Small intestine (tissue), 7 donors: ENCODE data around the gene CARS1. TPM values are rescaled to one million over a fixed set of nuclear protein-coding genes. Genes with fewer than 3 reads are reported as not detected.

ENCODE experiments used
- DNase-seq, 2 donors: peaks; one replicate each; pipeline versions ENCODE4 v3.0.0 to v3.0.0-alpha.2; 2013
- FAIRE-seq: peaks from 2 replicates; lab custom pipeline; 2012; peaks lifted over from hg19 to GRCh38; lab: Jason Lieb, UNC
- H3K27ac ChIP-seq, 3 donors: one replicate each; pipeline ENCODE4 v1.5.1; 2013; ENCODE audit warnings: low read length in 2 of 3, mild to moderate bottlenecking in 2 of 3, control low read depth in 1 of 3, inconsistent platforms in 1 of 3, low read depth in 1 of 3, moderate library complexity in 1 of 3
- H3K27me3 ChIP-seq, 3 donors: one replicate each; pipeline ENCODE4 v1.6.1; 2013; ENCODE audit warnings: low read length in 3 of 3, inconsistent platforms in 1 of 3; ENCODE audit not compliant: control insufficient read depth in 3 of 3, insufficient read depth in 3 of 3
- H3K36me3 ChIP-seq, 3 donors: one replicate each; pipeline ENCODE4 v1.6.1; 2013; ENCODE audit warnings: low read length in 3 of 3, inconsistent platforms in 1 of 3, low read depth in 1 of 3, mild to moderate bottlenecking in 1 of 3, moderate library complexity in 1 of 3; ENCODE audit not compliant: control insufficient read depth in 3 of 3, insufficient read depth in 2 of 3
- H3K4me1 ChIP-seq, 3 donors: one replicate each; pipeline ENCODE4 v1.6.1; 2013; ENCODE audit warnings: low read length in 2 of 3, inconsistent platforms in 1 of 3, low read depth in 1 of 3, mild to moderate bottlenecking in 1 of 3, moderate library complexity in 1 of 3; ENCODE audit not compliant: control insufficient read depth in 3 of 3, insufficient read depth in 2 of 3
- H3K4me3 ChIP-seq, 3 donors: one replicate each; pipeline ENCODE4 v1.5.1; 2013; ENCODE audit warnings: low read length in 3 of 3, control low read depth in 1 of 3, inconsistent platforms in 1 of 3, low read depth in 1 of 3, mild to moderate bottlenecking in 1 of 3, moderate library complexity in 1 of 3
- H3K9me3 ChIP-seq, 2 donors: one replicate each; pipeline ENCODE4 v1.6.1; 2013; ENCODE audit warnings: low read depth in 1 of 2, low read length in 1 of 2; ENCODE audit not compliant: control insufficient read depth in 2 of 2, insufficient read depth in 1 of 2
- WGBS, 3 donors: extraction: QIAGEN DNeasy Blood & Tissue Kit; methylation state at CpG; one replicate each; pipeline ENCODE4 v1.1.7; 2013; 5-methylcytosine and 5-hydroxymethylcytosine counted together
- polyA plus RNA-seq, 4 donors: library from polyadenylated mRNA; stranded (reverse) in 3 of 4; unstranded in 1 of 4; fragments of 200-250 nt in 3 of 4; fragments of 120-200 nt in 1 of 4; gene quantifications; one replicate each; pipeline versions ENCODE4 v1.2.1 to v1.2.3, GENCODE V29; 2013
- donor health status: healthy with polysubstance abuse.
- donor health status: control.
- donor health status: control.
- donor health status: Bipolar disorder and iron deficiency.
- donor health status: healthy.

The CARS1 gene
- polyA plus RNA-seq, 4 donors = 36.0 to 69.8 (median 42.9) TPM

DNA sequence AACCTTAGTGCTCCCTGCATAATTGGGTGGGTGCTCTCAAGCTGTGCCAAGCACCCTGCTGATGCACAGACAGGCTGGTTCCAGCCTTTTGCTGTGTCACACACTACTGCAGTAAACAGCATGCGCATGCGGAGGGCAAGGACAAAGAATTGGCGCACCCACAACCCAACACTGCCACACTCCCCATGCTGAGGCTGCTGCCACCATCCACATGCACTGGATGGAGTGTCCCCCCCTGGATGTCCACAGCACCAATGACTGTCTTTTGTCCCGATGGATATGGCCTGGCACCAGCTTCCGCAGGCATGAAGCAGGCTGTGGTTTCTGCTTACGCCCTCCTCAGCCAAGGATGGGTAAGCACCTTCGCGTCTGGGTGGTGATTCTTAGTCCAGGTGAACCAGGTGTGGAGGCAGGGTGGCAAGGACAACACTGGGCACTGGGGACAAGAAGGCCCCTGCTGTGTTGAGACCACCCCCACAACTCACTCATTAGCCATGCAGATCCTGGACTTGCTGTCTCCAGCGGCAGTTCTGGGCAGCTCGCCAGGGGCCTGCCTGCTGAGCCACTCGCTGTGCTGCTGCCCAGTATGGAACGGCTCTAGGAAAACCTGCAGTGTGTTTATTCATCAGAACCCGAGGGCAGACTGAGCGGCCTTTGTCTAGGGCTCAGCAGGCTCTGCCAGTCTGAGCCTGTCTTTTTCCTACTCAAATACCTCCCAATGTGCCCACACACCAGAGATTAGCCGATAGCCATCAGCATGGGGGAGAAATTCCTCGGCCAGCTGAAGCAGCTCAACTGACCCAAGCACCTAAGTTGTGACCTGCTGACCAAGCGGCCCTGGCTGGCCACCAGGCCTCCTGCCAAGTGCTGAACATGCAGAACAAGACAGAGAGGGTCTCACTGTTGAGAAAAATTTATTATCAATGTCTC, 56.9 kb downstream of the CARS1 start:
- H3K4me1 ChIP-seq = no peaks in the 10 kb centered on the region
- H3K27ac ChIP-seq = peak overlapping the region in 1 of 3 donors; percentile 18
- H3K27me3 ChIP-seq = no peaks in the 10 kb centered on the region
- DNase-seq (no peak), FAIRE-seq (no peak)
- H3K4me3 ChIP-seq = no peak overlapping the region
- H3K9me3 ChIP-seq = no peaks in the 10 kb centered on the region
- peaks cover 10 to 53% (median 20%) of the 10 kb centered on the region in 3 donors for H3K36me3 ChIP-seq
- 82 to 86% (median 83%) methylated on average over 17 of the region's 17 CpGs for WGBS, 3 donors

DNA sequence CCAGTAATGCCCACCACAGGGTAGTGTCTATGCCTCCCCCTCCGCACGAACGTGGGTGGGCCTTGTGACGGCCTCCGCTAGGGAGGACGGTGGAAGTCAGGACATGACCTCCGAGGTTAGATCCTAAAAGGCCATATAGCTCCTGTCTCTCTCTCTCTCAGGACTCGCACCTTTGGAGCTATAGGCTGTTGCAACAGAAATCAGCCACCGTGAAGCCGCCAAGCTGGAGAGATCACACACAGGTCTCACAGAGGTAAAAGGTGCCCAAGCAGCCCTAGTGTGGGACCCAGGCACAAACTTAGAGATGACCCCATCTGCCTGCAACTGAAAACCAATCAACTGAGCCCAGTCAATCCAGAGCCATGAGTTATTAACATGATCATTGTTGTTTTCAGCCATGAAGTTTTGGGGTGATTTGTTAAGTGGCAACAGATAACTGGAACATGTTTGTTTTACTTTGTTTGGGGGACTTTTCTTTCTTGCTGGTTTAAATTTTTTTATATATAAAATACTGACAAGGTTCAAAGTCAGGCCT, 57.7 kb downstream of the CARS1 start:
- H3K27me3 ChIP-seq = no peaks in the 10 kb centered on the region
- no peak overlapping the region for H3K27ac ChIP-seq
- no peak for DNase-seq
- 92 to 96% (median 94%) methylated on average over 10 of the region's 10 CpGs for WGBS, 3 donors
- no peaks in the 10 kb centered on the region for H3K9me3 ChIP-seq
- no peak overlapping the region for H3K4me3 ChIP-seq
- no peak for FAIRE-seq
- H3K36me3 ChIP-seq = peaks cover 8 to 50% (median 20%) of the 10 kb centered on the region in 3 donors
- no peaks in the 10 kb centered on the region for H3K4me1 ChIP-seq

DNA sequence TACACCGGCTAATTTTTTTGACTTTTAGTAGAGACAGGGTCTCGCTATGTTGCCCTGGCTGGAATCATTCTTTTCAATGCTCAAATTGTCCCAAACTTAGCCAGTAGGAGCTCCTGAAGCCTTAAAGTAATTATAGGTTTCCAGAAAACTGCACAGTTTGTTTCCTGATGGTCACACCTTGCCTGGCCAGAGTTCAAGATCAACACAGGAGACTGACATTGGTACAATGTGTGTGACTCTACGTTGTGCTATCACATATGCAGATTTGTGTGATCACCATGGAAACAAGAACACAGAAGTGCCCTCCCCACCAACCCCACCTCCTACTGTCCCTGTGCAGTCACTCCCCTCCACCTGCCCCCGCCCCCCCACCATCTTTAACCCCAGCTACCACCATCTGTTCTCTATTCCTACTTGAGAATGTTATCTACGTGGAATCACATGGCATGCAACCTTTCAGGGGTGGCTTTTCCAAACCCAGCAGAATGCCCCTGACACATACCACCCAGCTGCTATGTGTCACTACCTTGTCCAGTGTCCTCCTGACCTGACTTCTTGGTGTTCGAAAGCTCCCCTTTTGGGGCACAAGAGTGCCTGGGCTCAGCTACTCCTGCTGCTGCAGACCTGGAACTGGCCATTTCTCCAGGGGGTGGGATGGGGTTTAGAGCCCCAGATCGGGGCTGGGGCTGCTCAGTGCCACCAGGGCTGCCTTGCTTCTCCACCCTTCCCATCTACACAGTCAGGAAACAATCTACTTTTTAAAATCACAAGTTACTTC, 59.0 kb downstream of the CARS1 start:
- 63 to 80% (median 70%) methylated on average over 6 to 7 of the region's 7 CpGs for WGBS, 3 donors
- no peaks in the 10 kb centered on the region for H3K4me1 ChIP-seq
- no peaks in the 10 kb centered on the region for H3K27me3 ChIP-seq
- peak in 1 of 2 donors; percentile 47 for DNase-seq
- no peak overlapping the region for H3K27ac ChIP-seq
- no peak for FAIRE-seq
- no peak overlapping the region for H3K4me3 ChIP-seq
- peaks cover 8 to 37% (median 17%) of the 10 kb centered on the region in 3 donors for H3K36me3 ChIP-seq
- H3K9me3 ChIP-seq = no peaks in the 10 kb centered on the region

DNA sequence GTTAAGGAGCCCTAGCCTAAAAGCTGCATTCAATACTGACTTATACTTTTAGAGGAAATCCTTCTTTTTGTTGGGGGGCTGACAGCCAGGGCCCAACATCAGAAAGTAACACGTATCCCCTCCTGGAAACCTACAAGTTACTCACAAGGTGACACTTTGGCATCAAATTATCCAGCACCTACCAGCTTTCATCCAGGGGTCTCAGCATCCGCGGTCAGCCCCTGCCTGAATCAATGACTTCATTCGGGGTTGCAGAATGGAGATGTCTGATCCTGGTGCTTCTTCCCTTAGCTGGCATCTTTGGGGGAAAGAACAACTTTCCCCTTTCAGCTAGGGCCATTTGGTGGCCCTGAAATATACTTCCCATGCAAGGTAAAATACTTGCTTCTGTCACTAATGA, 59.8 kb downstream of the CARS1 start:
- DNase-seq (no peak), FAIRE-seq (no peak)
- 91 to 96% (median 93%) methylated on average over 4 of the region's 4 CpGs for WGBS, 3 donors
- Histone ChIP-seq H3K27me3 (no peaks in the 10 kb centered on the region), H3K9me3 (no peaks in the 10 kb centered on the region), H3K4me3 (no peak overlapping the region), H3K4me1 (peaks cover 0 to 5% (median 0%) of the 10 kb centered on the region in 3 donors), H3K36me3 (peaks cover 4 to 29% (median 17%) of the 10 kb centered on the region in 3 donors), H3K27ac (no peak overlapping the region)

DNA sequence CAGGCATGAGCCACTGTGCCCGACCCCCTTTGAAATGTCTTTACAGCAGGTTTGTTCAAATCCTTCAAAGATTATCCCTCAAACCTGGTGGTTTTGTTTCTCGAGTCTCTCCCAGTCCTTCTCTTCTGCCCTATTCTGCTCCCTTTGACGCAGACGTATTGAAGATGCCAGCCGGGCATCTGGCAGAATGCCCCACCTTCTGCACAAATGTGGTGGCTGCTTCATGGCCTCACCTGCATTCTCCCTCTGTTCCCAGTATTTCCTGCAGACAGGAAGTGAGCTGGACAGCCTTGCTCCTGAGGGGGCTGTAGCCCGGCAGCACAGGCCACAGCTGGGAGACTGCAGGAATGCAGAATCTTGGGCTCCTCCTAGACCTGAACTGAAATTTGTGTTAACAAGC, 60.2 kb downstream of the CARS1 start:
- no peak for FAIRE-seq
- no peaks in the 10 kb centered on the region for H3K9me3 ChIP-seq
- H3K4me3 ChIP-seq = no peak overlapping the region
- no peaks in the 10 kb centered on the region for H3K27me3 ChIP-seq
- 81 to 85% (median 84%) methylated on average over 6 of the region's 6 CpGs for WGBS, 3 donors
- peaks cover 0 to 5% (median 0%) of the 10 kb centered on the region in 3 donors for H3K4me1 ChIP-seq
- H3K27ac ChIP-seq = no peak overlapping the region
- no peak for DNase-seq
- peaks cover 4 to 25% (median 12%) of the 10 kb centered on the region in 3 donors for H3K36me3 ChIP-seq

DNA sequence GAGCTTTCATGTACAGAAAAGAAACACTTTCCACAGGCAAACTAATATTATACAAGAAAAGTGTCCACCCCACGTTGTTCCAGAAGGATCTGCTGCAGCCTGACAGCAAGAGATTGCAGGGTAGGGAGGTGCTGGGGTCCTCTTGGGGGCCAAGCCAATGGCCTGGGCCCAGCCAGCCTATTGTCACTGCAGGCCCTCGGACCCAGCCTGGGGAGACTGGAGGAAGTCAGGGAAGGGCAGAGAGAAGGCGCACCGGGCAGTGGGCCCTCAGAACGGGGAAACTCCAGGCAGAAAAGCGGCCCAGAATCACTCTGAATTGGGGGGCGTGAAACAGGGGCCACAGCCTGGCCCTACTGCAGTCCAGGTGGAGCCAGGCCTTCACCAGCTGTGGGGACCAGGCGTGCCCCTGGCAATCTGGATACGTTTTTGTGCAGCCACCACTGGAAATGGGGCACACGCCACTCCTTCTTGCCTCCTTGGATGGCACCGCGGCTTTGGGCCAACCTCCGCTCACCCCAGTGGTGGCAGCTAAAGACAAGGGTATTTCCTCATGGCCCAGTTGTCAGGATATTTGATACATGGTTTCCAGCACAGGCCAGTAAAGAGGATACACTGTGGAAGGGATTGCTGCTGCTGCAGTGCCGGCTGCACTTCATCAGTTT, 61.2 kb downstream of the CARS1 start:
- Histone ChIP-seq H3K27me3 (no peaks in the 10 kb centered on the region), H3K27ac (no peak overlapping the region), H3K9me3 (no peaks in the 10 kb centered on the region), H3K4me1 (peaks cover 0 to 5% (median 0%) of the 10 kb centered on the region in 3 donors), H3K4me3 (no peak overlapping the region), H3K36me3 (peaks cover 2 to 16% (median 5%) of the 10 kb centered on the region in 3 donors)
- no peak for DNase-seq
- FAIRE-seq = no peak
- 88 to 91% (median 90%) methylated on average over 14 of the region's 14 CpGs for WGBS, 3 donors

DNA sequence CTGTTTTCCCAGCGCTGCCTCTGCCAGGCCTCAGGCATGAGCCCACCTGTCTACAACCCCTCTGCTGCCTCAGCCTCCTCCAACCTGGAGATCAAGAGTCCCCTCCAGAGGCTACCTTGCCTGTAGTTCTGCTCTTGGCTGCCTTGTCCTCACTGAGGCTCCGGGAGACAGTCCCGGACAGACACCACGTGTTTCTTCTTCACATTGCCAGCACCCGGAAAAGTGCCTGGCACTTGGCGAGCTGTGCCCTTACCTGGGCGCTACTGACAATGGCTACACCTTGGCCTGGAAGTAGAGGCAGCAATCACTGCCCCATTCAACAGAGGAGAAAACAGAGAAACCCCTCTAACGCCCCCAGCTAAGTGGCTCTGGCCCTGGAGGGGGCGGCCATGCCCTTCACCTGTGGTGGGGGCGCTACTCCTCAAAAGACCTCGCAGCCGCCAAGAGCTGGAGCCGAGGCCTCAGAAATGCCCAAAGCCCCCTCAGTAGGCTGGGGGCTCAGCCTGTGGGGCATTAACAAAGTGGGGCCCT, 62.1 kb downstream of the CARS1 start:
- H3K4me1 ChIP-seq = peaks cover 0 to 5% (median 0%) of the 10 kb centered on the region in 3 donors
- H3K4me3 ChIP-seq = no peak overlapping the region
- DNase-seq (no peak), FAIRE-seq (no peak)
- no peaks in the 10 kb centered on the region for H3K27me3 ChIP-seq
- no peak overlapping the region for H3K27ac ChIP-seq
- no peaks in the 10 kb centered on the region for H3K9me3 ChIP-seq
- peaks cover 2 to 6% (median 2%) of the 10 kb centered on the region in 3 donors for H3K36me3 ChIP-seq
- WGBS, 3 donors = 82 to 84% (median 84%) methylated on average over 13 of the region's 13 CpGs
